Lower leg skin (tissue), 3 donors: ENCODE measurements around the gene WDR81.

Source experiments
- POLR2A ChIP-seq, 2 donors: fragments of 450-650 bp; IDR thresholded peaks; one replicate each; pipeline ENCODE4 v1.6.1; 2016 to 2017; ENCODE audit warnings: antibody characterized with exemption in 2 of 2, mild to moderate bottlenecking in 1 of 2, moderate library complexity in 1 of 2
- TF ChIP-seq, protein P1 (sequence below), 3 donors: fragments of 450-650 bp; IDR thresholded peaks; one replicate each; pipeline ENCODE4 v1.5.1; 2016; ENCODE audit warnings: antibody characterized with exemption in 3 of 3, mild to moderate bottlenecking in 3 of 3, moderate library complexity in 2 of 3

DNA sequence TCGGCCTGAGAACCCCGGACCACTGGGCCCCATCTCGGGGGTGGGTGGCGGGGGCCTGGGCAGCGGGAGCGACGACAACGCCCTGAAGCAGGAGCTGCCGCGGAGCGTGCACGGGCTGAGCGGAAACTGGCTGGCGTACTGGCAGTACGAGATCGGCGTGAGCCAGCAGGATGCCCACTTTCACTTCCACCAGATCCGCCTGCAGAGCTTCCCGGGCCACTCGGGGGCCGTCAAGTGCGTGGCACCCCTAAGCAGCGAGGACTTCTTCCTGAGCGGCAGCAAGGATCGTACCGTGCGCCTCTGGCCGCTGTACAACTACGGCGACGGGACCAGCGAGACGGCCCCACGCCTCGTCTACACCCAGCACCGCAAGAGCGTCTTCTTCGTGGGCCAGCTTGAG is 9.3 kb downstream of the WDR81 start:
- TF ChIP-seq, protein P1, sequence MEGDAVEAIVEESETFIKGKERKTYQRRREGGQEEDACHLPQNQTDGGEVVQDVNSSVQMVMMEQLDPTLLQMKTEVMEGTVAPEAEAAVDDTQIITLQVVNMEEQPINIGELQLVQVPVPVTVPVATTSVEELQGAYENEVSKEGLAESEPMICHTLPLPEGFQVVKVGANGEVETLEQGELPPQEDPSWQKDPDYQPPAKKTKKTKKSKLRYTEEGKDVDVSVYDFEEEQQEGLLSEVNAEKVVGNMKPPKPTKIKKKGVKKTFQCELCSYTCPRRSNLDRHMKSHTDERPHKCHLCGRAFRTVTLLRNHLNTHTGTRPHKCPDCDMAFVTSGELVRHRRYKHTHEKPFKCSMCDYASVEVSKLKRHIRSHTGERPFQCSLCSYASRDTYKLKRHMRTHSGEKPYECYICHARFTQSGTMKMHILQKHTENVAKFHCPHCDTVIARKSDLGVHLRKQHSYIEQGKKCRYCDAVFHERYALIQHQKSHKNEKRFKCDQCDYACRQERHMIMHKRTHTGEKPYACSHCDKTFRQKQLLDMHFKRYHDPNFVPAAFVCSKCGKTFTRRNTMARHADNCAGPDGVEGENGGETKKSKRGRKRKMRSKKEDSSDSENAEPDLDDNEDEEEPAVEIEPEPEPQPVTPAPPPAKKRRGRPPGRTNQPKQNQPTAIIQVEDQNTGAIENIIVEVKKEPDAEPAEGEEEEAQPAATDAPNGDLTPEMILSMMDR (IDR thresholded peaks at IDR 0.05), result no peak
- no peak for TF ChIP-seq POLR2A (IDR thresholded peaks at IDR 0.05)
